A673 (cell line): ENCODE results near the gene LOC101059915.

ENCODE experiments used
- BruUV-seq: library from RNA; stranded (reverse); fragments of 400-500 nt; replicated peaks from 2 replicates; lab custom pipeline; 2021; lab: Mats Ljungman, UMichigan
- CTCF ChIA-PET: fragments of 300-600 bp; sonication (Branson Sonifier 250); formaldehyde crosslinking; loops from one replicate; lab custom pipeline; 2022; ENCODE audit warnings: antibody characterized with exemption; lab: Charles Lee
- POLR2A ChIA-PET: fragments of 300-600 bp; sonication (Branson Sonifier 250); formaldehyde crosslinking; loops from one replicate; lab custom pipeline; 2022; ENCODE audit warnings: antibody characterized with exemption; ENCODE audit not compliant: low non-redundant PET; lab: Charles Lee
- DNase-seq: peaks from one replicate; pipeline ENCODE4 v3.0.0-alpha.2; 2015; ENCODE audit warnings: low spot score
- H3K27ac ChIP-seq: fragments of 200-600 bp; sonication (generic); 2 replicates; pipeline ENCODE4 v1.5.1; 2016; ENCODE audit warnings: mixed run types, low read depth, mild to moderate bottlenecking, mixed read lengths, antibody characterized with exemption, low read length; ENCODE audit not compliant: poor library complexity, severe bottlenecking
- H3K27me3 ChIP-seq: fragments of 200-600 bp; sonication (generic); replicated peaks from 2 replicates; pipeline ENCODE4 v1.6.1; 2017; ENCODE audit warnings: mixed run types, low read depth, mild to moderate bottlenecking, mixed read lengths, antibody characterized with exemption, low read length; ENCODE audit not compliant: insufficient read depth, poor library complexity
- H3K36me3 ChIP-seq: fragments of 200-600 bp; sonication (generic); 2 replicates; pipeline ENCODE4 v1.6.1; 2016; ENCODE audit warnings: mixed run types, mild to moderate bottlenecking, mixed read lengths, antibody characterized with exemption, low read length; ENCODE audit not compliant: insufficient read depth, poor library complexity, severe bottlenecking
- H3K4me1 ChIP-seq: fragments of 200-600 bp; sonication (generic); 2 replicates; pipeline ENCODE4 v1.6.1; 2017; ENCODE audit warnings: mixed run types, mild to moderate bottlenecking, mixed read lengths, antibody characterized with exemption, low read length; ENCODE audit not compliant: insufficient read depth, poor library complexity, severe bottlenecking
- H3K4me3 ChIP-seq: fragments of 200-600 bp; sonication (generic); 2 replicates; pipeline ENCODE4 v1.5.1; 2016; ENCODE audit warnings: low read depth, mixed run types, mild to moderate bottlenecking, mixed read lengths, low read length; ENCODE audit not compliant: poor library complexity, severe bottlenecking
- H3K9me3 ChIP-seq: fragments of 200-600 bp; sonication (generic); 2 replicates; pipeline ENCODE4 v1.6.1; 2016; ENCODE audit warnings: mixed run types, low read depth, mild to moderate bottlenecking, mixed read lengths, antibody characterized with exemption, low read length; ENCODE audit not compliant: poor library complexity, severe bottlenecking
- CTCF ChIP-seq: fragments of 300-800, 200-600 bp; sonication (generic); conservative IDR thresholded peaks from 2 replicates; pipeline ENCODE4 v1.5.1; 2017; ENCODE audit warnings: low read depth, mild to moderate bottlenecking, antibody characterized with exemption, low read length, moderate library complexity, mixed read lengths
- EZH2 ChIP-seq: fragments of 200-600 bp; sonication (generic); IDR thresholded peaks from 2 replicates; pipeline ENCODE4 v1.6.1; 2017; ENCODE audit warnings: borderline replicate concordance, low read depth, mild to moderate bottlenecking, mixed read lengths, antibody characterized with exemption, low read length; ENCODE audit not compliant: poor library complexity, severe bottlenecking
- intact Hi-C: fragments of 100-400 bp; cut with micrococcal nuclease; formaldehyde crosslinking; loops from one replicate; pipeline ENCODE4 v1.10.0; 2022; ENCODE audit not compliant: unreplicated experiment

LOC101059915 gene

GRCh38 chrX:71634366-71634765 lies 33.0 kb upstream of the LOC101059915 start:
- no TSS peak for BruUV-seq
- Histone ChIP-seq H3K4me1 (no peaks in the 10 kb centered on the region), H3K9me3 (no peaks in the 10 kb centered on the region), H3K4me3 (no peak overlapping the region), H3K27me3 (no peaks in the 10 kb centered on the region), H3K27ac (no peak overlapping the region), H3K36me3 (no peaks in the 10 kb centered on the region)
- ChIA-PET CTCF (no interaction called here), POLR2A (no interaction called here)
- intact Hi-C loops = no loop called here
- TF ChIP-seq EZH2 (no peak), CTCF (no peak)
- DNase-seq = no peak

- Histone ChIP-seq H3K4me3 (no peak overlapping the region), H3K4me1 (no peaks in the 10 kb centered on the region), H3K36me3 (no peaks in the 10 kb centered on the region), H3K27ac (no peak overlapping the region), H3K9me3 (no peaks in the 10 kb centered on the region), H3K27me3 (no peaks in the 10 kb centered on the region)
- DNase-seq = no peak
- TF ChIP-seq EZH2 (no peak), CTCF (no peak)
- BruUV-seq = no TSS peak
- intact Hi-C loops = no loop called here
- CTCF ChIA-PET = no interaction called here
- POLR2A ChIA-PET = no interaction called here
Measured at GRCh38 chrX:71636438-71637252, 30.7 kb upstream of the LOC101059915 start.

GRCh38 chrX:71637253-71637618 lies 30.1 kb upstream of the LOC101059915 start:
- ChIA-PET POLR2A (no interaction called here), CTCF (no interaction called here)
- intact Hi-C loops = no loop called here
- TF ChIP-seq EZH2 (no peak), CTCF (no peak)
- no peak overlapping the region for H3K4me3 ChIP-seq
- no peak for DNase-seq
- no TSS peak for BruUV-seq
- no peaks in the 10 kb centered on the region for H3K36me3 ChIP-seq
- no peaks in the 10 kb centered on the region for H3K9me3 ChIP-seq
- H3K4me1 ChIP-seq = no peaks in the 10 kb centered on the region
- no peaks in the 10 kb centered on the region for H3K27me3 ChIP-seq
- H3K27ac ChIP-seq = no peak overlapping the region
